H1 (cell line): ENCODE measurements around the gene ASXL2. TPM values are rescaled to one million over a fixed set of nuclear protein-coding genes. Genes with fewer than 3 reads are reported as not detected.

Experiments used
- CHD7 ChIP-seq: fragments of 300-600 bp; sonication (generic); IDR thresholded peaks from 2 replicates; pipeline ENCODE4 v1.7.1; 2012; ENCODE audit warnings: low read length, moderate library complexity, mild to moderate bottlenecking, inconsistent platforms; ENCODE audit not compliant: insufficient replicate concordance
- KDM5A ChIP-seq: fragments of 200-600 bp; IDR thresholded peaks from 2 replicates; pipeline ENCODE4 v1.7.1; 2012; ENCODE audit warnings: mild to moderate bottlenecking, low read length, inconsistent platforms, mixed read lengths
- POLR2AphosphoS5 ChIP-seq: IDR thresholded peaks from 2 replicates; pipeline ENCODE4 v1.6.1; 2011; ENCODE audit warnings: low read depth, low read length
- SIX5 ChIP-seq: IDR thresholded peaks from 2 replicates; pipeline ENCODE4 v1.6.1; 2011; ENCODE audit warnings: mild to moderate bottlenecking, low read depth, low read length
- polyA plus RNA-seq, 7 experiments: library from polyadenylated mRNA; depleted of rRNA in 3 of 7; stranded (reverse) in 5 of 7; unstranded in 2 of 7; fragments of >200 nt in 5 of 7; fragments of 200-250 nt in 2 of 7; gene quantifications; 1 replicate in 5 of 7; 2 replicates in 1 of 7; 4 replicates in 1 of 7; pipeline versions ENCODE4 v1.2.1 to v1.2.3, GENCODE V29; 2011 to 2013; ENCODE audit warnings: missing spikeins in 2 of 7, mixed read lengths in 2 of 7
- total RNA-seq: library from RNA; stranded (reverse); fragmentation: NEBNext Ultra II Directional; extraction: Animal tissue kit (Norgen Biotek cat#: 25700); gene quantifications from 2 replicates; pipeline ENCODE4 v1.2.1, GENCODE V29; 2021

Gene ASXL2
- total and polyA plus RNA-seq, 2 of the 8 experiments (the other 6 are each of a cell fraction or from before 2014, with no cell fraction given) = 7.2 to 41.3 TPM

DNA sequence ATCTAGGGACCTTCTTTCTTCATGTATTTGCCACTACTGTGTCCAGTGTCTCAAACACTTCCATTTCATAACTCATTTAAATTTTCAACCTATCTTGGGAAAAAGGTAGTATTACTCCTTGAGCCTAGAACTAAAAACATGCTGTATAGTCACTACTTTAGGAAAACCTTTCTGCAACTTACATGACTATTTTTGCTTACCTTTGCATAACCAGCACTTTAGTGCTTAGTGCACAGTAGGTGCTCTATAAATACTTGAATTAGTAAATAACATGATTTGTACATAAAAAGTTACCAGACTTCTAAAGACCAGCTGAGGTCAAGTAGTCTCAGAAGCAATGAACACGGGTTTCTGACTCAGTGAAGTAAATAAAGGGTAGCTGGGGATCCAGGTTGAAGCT, 142.5 kb downstream of the ASXL2 start (continued):
- TF ChIP-seq CHD7 (no peak), KDM5A (no peak), POLR2AphosphoS5 (no peak), SIX5 (no peak)
- TF ChIP-seq, all 59 proteins: peak for 0
